ENCODE data around the gene ATP6V1B1. TPM values are rescaled to one million over a fixed set of nuclear protein-coding genes. Genes with fewer than 3 reads are reported as not detected.

Gene ATP6V1B1
- polyA plus RNA-seq (ENCODE audit: insufficient read length): 2.1 TPM

DNA sequence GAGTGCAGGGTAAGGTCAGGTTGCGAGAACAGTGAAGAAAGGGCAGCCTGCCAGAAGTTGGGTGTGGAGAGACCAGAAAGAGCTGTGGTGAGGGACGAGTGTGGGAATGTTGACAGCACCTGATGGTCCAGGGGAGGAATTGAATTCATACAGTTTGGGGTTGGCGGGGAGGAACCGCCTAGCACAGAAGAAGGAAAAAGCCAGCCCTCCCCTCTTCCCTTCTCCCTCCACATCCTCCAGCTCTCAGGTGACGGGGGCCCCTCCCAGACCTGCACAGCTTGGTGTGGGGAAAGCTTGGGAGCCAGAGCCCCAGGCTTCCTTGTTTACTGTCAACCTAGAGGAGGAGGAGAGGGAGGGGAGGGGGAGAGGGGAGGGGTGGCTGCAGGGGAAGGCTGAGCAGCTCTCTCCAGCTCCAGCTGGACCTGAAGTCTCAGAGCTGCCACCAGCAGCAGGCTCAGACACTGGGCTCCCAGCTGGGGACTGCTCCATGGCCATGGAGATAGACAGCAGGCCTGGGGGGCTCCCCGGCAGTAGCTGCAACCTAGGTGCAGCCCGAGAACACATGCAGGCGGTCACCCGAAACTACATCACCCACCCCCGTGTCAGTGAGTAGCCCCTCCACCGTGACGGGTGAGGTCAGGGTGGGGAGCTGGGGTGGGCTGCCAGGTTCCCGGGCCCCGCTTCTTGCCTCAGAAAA, at the start of gene ATP6V1B1:
Gene ATP6V1B1 (plus strand): TSS at position 433 of the 697 bp plus-strand sequence. CDS start 55 bp downstream, at position 488.
- DNase-seq (ENCODE audit: low read depth): no peak

DNA sequence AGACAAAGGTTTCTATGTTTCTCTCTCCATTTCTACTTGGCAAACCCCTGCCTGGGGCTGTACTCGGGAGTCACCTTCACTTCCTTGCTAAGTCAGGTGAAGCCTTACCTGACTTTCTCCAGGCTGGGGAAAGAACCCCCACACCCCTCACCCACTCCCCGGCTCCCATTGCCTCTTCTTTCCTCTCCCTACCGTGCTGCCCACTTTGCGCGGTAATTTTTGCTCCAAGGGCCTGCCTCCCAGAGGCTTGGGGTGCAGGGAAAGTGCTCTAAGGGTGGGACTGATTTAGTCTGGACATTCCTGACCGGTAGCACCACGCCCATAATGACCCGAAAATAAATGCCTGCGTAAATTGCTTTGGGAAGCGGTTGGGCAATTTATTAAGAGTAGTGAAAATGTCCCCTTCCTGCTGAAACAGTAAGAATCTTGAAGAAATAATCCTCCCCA, 49.1 kb upstream of the ATP6V1B1 start:
- no peak for DNase-seq (ENCODE audit: low read depth)

DNA sequence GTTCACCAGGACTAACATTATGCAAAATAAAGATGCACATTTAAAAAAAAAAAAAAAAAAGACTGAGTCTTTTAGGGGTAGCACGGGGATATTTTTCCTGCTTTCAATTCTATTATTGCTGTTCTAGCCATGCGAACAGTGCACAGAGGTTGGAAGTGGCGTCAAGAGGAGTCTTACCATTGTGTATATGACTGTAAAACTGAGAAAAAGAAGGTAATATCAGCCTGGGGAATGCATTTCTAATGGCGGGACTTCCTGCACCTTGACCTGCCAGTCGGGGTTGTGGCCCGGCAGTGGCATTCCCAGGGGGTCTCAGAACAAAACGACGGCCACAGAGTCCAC, 48.5 kb upstream of the ATP6V1B1 start:
- DNase-seq (ENCODE audit: low read depth): no peak

DNA sequence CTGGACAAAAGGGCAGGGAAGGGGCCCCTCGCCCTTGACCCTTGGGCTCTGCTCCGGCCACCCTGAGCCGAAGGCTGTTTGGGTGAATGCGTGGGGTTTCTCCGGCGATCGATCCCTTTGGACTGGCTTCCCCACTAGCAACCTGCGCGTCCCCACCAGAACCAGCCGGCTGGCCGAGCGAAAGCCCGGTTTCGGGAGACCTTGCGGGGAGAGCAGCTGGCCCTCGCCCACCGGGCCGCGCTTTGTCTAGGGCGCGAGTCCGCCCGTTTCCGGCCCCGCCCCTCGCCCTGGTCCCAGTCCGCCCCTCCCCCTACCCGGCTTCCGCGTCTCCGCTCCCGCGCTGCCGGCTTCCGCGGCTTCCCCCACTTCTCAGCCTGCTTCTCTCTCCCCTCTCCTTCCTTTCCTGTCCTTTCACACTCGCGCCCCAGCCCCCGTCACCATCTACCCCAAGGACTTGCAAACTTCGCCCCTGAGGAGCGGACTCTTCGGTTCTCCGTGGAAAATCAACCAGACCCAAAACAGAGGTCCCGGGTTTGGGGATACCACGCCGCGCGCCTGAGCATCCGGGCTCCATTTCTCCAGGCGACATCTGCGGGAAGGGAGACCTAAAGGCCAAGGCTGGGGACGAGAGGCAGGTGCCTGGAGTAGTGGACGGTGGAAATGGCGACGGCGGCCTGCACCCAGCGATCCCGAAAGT, 48.0 kb upstream of the ATP6V1B1 start:
- no peak for DNase-seq (ENCODE audit: low read depth)

DNA sequence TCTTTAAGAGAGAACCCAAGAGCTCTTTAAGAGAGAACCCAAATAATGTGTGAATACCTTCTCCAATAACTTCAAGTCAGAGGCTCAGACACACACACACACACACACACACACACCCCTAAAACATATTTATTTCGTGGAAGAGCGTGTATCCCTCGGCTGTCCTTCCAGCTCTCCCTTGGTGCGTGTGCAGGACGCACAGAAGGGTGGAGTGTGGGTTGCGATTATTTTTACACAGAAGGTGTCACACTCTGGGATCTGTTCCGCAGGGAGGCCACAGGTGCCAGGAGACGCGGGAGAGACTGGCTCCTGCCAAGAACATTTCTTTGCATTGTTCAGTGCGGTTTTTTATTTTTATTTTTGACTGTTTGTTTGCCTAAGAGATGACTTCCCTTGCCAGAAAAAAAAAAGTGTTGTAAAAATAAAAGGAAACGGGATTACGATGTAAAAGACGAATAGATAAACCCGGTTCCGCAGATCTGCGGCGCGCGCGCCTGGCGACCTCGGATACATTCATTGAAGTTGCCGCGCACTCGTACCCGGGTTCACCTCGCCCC, 47.3 kb upstream of the ATP6V1B1 start:
- DNase-seq (ENCODE audit: low read depth): no peak

DNA sequence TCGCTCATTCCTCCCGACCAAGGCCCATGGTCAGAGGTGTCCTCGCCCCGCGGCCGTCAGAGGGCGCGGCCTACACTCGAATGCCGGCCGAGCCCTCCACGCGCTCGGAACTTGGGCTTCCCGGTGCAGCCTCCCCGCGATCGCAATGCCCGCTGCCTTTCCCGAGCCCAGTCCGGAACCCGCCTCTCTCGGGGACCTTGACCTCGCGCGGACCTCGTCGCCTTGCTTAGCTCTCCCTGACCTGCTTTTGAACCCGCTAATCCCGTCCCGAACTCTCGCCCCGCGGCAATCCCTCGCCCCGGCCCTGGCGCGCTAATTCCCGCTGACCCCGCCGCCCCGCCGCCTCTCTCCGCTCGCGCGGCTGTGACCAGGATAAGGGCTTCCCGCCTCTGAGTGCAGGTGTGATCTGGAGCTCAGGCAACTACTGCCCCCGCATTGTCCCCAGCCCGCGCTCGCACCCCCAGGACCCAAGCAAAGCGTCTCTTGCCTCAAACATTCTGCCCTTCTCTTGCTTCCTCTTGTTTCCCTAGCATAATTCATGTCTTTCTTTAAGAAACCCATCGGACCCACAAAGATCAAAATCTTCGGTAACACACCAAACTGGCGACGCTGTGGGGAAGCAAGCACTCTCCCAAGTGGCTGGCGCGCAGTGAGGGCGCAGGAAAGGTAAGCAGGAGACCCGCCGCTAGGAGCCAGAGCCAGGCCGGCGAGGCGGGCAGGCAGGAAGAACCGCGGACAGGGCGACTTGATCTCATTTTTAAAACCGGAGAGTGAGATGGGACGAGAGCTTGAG, 46.6 kb upstream of the ATP6V1B1 start:
- DNase-seq (ENCODE audit: low read depth): no peak

DNA sequence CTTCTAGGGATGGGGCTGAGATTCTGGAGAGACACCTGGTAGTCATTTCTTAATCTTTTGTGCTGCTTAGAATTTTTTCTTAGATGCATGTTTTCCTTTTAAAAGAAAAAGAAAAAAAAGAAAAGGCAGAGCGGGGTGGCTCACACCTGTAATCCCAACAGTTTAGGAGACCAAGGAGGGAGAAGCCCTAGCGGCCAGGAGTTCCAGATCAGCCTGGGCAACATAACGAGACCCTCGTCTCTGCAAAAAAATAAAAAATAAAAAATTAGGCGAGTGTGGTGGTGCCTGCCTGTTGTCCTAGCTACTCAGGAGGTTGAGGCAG, 46.0 kb upstream of the ATP6V1B1 start:
- DNase-seq (ENCODE audit: low read depth): no peak

DNA sequence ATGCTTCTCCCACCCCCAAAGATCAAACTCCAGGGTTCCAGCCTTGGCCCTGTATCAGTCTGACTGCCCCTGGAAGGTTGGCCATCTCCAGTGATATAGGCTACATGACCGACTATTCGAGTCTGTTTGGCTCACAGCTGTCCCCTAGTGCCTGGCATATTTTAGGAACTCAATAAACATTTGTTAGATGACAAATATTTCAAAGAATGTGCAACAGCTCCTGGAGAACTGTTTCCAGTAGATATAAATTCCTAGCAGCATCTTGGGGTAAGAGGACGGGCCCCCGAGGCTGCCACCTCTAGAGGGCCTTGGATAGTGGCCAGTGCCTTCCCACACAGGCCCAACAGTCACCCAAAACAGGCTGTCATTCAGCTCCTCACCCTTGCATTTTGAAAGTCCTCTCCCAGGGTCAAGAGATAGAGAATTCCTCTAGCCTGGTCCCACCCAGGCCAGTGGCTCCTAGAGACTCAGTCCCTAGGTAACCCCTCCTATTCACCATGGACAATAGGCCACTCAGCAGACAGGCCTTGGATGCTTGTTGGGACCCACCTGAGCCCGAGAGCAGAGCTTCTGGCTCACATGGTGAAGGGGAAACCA, 45.1 kb upstream of the ATP6V1B1 start:
- DNase-seq (ENCODE audit: low read depth): no peak

DNA sequence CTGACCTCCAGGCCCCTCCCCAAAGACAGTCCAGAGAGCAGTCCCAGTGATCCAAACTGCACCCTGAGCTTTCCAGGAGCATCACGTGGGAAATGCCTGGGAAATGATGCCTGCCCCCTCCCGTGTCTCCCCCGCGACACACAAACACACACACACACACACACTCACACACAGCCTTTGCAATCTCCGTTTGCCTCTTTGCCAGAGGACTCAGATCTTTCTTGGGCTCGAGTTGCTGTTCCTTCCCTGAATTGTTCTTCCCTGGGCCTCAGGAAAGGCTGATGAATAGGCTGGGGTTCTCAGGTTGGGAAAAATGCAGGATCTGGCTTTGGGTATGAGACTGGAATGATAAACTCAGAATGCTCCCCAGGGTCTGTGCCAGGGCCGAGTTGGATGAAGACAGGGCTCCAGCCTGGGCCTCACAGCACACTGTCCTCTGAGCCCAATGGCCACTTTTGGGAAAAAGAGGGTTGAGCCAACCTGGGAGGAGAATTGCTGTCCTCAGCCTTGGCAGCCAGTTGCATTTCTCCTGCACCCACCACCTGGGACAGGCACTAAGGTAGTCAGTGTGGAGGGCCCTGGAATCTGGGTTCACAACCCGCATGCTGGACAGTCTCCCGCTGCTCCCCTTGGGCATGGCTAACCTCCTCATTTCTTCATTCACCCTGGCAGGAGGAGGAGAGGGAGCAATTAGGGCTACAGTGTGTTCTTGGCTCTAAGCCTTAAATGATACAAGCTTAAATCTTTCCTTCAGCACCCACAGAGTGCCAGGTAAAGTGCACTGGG, 43.9 kb upstream of the ATP6V1B1 start:
- no peak for DNase-seq (ENCODE audit: low read depth)

DNA sequence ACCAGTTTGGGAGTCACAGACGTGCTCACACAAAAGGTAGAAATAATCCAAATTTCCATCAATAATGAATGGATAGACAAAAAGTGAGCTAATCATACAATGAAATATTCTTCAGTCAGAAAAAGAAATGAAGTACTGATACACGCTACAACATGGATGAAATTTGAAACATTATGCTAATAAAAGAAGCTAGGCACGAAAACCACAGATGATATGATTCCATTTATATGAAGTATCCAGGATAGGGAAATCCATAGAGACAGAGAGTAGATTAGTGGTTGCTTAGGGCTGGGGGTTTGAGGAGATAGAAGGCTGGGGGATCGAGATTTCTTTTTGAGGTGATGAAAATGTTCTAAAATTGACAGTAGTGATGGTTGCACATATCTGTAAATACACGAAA, 43.0 kb upstream of the ATP6V1B1 start:
- DNase-seq (ENCODE audit: low read depth): no peak

DNA sequence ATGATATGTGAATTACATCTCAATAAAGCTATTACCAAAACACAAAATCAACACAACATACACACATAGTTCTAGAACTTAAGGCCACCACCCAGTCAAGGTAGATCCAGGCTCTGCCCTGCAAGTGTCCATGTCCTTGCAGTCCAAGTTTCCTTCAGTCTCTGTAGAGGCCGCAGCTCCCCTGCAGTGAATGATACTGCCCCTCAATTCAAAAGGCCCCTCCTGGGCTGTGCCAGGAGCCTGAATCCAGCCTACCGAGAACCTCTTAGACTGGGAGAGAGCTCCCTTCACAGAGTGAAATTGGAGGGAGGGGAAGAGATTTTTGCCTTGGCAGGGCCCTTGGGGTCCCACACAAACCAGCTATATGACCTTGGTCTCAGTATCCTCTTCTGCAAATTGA, 42.5 kb upstream of the ATP6V1B1 start:
- DNase-seq (ENCODE audit: low read depth): no peak

DNA sequence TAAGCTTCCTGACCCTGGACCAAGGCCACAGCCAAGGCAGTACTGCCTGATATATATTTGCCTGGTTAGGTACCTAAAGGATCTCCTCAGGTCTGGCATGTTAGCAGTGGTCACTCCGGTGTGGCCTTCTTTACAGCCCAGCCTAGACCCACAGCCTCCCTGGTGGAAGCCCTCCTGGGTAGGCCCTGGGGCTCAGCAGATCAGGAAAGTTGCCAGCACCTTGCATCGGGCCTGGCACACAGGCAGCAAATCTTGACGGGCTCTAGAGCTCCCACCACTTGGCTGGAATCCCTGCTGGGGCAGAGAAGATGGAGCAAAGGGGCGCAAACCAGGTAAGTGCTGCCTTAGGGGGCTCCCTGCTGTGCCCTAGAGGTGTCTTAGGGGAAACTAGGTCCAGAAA, 40.9 kb upstream of the ATP6V1B1 start:
- no peak for DNase-seq (ENCODE audit: low read depth)

DNA sequence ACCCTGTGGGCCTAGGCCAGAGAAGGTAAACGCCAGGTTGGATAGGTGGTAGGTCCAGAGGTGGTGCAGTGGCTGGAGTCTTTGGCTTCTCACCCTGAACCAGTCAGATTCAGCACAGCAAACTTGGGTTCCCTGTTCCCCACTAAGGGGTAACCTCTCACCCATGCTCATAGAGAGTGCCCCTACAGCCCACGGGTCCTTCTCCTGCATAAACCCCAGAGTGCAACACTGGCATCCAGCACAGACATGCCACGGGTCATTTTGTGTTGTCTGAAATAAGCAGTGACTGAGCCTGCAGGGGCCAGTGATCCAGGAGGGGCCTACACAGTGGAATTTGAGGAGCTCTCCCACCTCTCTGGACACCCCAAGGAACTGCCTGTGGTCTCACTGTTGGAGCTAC, 40.5 kb upstream of the ATP6V1B1 start:
- DNase-seq (ENCODE audit: low read depth): no peak

DNA sequence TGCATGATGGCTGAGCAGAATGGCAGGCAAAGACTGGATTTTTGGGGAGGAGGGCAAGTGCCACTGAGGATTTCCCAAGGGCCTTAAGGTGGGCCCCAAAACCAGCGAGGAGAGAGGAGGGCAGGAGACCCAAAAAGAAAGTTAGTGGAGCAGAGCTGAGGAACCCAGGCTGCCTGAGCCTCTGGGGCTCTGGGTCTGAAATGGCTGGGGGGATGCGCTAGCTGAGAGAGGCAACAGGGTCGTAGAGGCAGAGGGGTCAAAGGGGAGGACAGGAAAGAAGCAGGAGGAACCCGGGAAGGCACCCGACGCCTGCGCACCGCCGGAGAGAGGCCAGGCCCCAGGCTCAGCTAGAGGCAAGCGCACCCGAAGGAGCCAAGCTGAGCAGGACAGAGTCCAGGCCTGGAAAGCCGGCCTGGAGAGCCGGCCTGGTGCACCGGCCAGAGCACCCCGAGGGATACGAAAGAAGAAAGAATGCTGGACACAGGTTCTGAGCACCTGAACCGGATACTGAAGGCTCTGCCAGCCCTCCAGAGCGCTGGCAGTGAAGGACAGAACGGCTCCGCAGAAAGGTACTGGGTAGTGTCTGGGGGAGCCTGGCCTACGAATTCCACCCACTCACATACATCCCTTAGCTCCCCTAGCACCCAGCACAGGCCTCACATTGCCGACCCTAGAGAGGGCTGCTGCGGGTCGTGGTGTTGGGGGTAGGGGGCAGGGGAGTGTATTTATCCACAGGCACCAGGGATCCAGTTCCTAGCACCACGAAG, 39.5 kb upstream of the ATP6V1B1 start:
- DNase-seq (ENCODE audit: low read depth): no peak

DNA sequence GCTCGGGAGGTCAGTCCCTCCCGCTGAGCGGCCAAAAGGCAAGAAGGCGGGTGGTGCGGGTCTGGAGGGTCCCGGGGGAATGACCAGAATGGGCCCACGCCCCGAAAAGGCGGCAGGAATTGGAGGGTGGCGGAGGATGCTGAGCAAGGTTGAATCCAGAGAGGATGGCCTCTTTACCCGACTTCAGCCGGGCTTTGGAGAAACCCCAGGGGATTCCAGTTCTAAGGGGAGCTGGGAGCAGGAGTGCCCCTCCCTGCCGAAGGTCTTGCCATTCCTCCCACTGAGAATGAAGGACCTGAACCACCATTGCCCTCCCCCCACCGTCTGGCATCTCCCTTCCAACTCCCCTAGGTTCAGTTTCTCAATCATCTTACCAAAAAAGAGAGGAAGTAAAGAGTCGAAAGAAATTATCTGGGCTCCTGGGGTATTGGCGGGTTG, 38.9 kb upstream of the ATP6V1B1 start:
- DNase-seq (ENCODE audit: low read depth): no peak

DNA sequence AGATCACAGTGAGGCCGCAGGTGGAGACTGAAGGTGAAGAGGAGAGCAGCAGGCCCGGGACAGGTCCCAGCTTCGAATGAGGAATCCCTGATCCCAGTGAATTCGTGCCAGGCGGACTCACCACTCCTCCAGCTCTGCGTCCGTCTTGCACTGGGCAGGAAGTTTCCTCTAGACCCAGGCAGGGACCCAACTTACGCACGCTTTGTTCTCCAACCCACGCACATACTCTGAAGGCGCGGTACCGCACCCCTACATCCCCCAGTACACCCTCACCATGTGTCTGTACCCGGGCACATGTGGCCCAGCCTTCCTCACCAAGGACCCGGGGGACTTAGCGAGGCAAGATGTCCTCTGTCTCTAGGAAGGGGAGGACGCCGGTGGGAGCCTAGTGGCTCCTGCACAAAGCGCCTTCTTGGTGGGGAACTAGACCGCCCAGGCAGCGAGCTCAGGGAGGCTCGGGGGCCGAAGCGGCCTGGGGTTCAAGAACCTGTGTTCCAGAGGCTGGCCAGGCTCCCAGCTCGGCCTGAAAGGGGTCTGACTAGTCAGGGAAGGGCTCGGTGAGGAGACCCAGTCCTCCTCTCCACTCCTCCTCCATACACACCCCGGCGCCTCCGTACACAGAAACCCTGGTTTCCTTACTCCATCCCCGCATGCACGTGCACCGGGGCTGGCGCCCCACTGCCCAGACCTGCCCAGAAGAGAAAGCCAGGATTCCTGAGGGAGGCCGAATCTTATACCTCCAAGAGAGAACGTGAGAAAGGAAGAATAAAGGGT, 38.3 kb upstream of the ATP6V1B1 start:
- no peak for DNase-seq (ENCODE audit: low read depth)

DNA sequence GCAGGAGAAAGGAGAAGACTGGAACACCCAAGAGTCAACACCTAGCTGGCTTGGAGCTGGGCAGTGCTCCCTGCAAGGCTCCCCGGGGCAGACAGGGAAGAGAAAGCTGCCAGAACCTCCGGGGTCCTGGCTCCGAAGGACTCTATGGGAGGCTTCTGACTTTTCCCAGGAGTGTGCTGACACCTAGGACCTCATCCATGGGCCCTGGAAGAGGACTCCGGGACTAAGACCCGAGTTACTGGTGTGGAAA, 37.8 kb upstream of the ATP6V1B1 start:
- no peak for DNase-seq (ENCODE audit: low read depth)

DNA sequence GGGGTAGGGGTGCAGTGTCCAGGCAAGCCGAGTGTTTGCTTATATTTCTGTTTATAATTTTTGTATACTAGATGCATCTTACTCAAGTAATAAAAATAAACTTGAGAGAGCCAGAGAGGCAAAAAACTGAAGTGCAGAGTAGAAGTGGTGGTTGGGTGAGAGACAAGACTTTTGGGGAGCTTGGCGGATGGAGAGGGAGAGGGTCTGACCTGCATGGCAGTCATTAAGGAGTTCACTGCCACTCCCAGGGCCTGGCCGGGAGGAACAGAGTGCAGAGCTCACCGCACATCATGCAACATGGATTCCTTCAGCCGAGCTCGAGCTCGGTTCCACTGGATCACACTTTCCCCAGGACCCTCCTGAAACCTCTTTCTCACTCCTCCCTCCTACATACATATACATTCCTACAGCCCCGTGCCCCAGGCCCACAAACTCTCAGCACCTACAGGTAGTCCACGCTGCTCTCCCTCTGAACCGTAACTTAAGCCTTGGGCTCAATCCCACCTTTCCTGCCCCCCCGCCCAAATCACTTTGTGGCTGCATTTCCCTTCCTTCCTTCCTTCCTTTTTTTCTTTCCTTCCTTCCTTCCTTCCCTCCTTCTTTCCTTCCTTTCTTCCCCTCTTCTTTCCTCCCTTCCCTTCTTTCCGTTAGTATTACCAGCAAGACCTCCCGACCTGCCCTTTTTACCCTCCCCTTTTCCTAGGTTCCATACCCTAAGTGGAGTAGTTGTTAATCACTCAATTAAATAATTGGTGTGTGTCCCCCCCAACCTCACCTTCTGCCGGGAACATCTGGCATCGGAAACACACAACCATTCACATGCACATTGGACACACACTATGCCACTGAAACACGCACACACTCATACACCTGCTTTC, 37.1 kb upstream of the ATP6V1B1 start:
- no peak for DNase-seq (ENCODE audit: low read depth)
